Inferior parietal cortex (tissue), 1 donor: ENCODE data around the gene SLIT3.

ENCODE experiments used
- DNase-seq: peaks from one replicate; pipeline ENCODE4 v3.0.0-alpha.2; 2016; ENCODE audit errors: extremely low spot score

The SLIT3 gene

DNA sequence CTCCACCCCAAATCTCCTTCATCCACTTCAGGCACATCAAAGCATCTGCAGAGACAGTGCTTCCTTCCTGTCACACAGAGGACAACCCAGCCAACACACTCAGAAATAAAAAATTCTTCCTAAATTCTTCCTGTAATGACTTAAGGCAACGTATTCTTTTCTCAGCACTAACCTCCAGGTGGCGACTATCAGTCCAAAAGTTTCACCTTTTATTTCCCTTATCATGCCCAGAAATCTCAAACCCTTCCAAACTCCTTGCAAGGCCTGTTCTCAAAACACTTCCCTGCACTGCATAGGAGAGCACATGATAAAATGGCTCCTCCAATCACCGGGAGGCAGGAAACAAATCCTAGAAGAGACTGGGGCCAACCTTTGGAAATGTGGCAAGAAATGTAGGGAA is 35.1 kb downstream of the SLIT3 start:
- no peak for DNase-seq

DNA sequence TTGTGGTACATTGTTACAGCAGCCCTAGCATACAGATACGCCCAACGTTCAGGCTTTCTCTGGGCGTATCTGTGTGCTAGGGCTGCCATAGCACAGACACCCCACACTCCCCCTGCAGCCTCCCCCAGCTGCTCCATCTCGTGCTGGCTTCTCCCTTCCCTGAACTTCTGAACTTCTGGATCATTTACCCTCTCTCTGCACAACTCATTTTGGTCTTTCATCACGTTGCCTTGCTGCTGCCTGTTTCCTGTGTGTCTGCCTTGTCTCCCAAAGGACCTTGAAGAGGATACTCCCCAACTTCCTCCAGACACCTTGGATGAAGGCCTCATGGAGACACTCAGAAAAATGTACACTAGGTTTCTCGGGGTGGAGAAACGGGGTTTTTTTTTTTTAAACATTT is 37.3 kb downstream of the SLIT3 start:
- no peak for DNase-seq

DNA sequence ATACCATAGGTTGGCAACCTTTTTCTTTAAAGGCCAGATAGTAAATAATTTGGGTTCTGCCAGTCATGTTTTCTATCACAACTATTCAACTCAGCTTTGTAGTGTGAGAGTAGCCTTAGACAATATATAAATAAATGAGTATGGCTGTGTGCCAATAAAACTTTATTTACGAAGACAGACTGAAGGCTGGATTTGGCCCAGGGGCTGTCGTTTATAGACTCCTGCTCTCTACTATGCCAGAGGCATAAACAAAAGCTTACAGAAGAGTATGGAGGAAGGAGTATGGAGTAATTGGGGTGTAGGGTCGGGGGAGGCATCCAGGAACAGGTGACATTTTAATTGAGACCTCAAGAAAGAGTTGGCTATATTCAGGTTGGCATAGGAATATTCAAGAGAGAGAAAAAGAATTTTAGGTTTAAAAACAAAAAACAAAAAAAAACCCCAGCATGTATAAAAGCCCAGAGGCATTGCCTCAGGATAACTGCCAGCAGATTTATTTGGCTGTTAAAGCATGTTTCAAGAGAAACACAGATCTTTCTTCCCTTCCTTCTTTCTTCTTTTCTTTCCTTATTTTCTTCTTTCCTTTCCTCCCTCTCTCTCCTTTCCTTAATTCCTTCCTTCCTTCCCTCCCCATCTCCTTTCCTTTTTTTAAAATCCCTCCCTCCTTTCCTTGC is 39.9 kb downstream of the SLIT3 start:
- DNase-seq = no peak

DNA sequence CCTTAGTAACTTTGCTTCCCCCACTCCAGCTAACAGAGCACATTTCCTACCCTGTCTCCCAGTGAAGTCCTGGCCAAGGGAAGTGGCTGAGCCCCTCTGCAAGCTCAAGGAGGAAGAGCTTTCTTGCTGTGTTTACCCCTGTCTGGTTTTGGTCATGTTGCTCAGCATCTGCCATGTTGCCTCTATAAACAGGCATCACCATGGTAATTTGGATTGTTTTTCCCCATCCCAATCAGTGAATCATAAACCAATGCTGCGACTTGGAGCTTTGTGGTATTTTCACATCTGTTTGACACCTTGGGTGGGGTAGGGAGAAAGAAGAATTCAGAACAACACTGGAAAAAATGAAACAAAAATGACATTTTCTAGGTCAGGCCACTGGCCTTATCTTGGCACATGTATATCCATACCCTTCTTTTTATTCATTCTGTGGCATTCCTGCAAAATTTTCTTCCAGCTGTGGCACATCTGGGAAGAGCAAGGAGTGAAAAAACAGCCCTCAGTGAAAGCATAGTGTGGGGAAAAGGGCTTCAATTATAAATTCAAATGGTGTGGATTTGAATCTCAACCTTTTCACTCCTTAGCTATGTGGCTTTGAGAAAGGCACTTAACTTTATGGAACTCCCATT is 42.5 kb downstream of the SLIT3 start:
- no peak for DNase-seq

DNA sequence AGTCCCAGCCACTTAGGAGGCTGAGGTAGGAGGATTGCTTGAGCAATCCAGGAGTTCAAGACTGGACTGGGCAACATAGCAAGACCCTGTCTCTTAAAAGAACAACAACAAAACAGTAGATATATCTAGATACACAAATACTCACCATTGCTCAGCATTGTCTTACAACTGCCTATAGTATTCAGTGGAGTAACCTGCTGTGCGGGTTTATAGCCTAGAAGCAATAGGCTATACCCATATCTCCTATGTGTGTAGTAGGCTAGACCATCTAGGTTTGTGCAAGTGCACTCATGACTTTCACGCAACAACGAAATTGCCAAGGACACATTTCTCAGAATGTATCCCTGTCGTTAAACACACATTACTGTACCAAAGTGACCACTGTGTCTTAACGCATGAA is 44.7 kb downstream of the SLIT3 start:
- no peak for DNase-seq

DNA sequence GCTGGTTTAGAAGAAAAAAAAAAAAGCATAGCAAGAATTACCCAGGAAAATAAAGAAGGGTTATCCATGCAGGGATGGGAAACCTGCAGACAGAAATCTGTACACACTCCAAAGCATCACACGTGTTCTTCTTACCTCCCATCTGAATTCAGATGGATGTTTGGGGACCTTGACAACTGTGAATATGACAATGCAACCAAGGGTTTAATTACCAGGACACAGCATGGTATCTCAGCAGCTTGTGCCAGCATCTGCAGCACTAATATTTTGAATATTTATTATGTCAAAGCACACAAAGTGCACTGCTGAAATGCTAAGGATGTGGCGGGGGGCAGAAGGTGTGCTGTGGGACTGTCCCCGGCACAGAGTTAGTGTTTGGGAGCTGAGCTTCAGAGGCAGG is 47.9 kb downstream of the SLIT3 start:
- no peak for DNase-seq

DNA sequence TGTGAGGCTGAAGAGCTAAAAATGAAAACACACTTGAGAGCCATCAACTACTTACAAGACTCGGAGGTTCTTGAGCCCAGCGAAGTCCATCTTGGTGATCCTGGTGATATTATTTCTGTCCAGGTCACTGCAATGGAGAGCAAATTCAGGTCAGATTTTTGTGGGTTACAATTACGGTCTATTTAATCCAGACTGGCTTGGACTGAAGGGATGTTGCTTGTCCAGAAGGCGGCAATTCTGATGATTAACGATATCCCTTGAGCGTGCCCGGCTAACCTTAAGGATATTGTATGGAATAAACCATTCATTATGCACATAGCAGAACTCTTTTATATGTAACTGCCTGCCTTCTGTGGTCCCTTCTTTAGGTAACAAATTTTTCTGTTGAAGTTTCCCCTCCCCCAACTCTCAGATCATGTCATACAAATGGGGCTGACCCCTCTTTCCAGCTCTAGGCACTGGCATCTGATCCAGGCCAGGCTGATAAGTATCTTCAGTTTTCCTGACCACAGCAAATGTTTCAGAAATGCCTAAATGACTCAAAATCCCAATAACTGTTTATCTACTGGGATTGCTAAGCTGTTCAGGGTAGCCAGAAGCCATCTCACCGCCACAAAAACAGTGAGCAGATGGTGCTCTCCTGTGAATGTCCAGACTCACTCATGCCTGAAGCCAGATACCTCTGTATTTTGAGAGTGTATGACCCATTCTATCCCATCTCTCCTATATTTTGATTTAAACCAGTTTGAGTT is 49.4 kb downstream of the SLIT3 start:
- no peak for DNase-seq

DNA sequence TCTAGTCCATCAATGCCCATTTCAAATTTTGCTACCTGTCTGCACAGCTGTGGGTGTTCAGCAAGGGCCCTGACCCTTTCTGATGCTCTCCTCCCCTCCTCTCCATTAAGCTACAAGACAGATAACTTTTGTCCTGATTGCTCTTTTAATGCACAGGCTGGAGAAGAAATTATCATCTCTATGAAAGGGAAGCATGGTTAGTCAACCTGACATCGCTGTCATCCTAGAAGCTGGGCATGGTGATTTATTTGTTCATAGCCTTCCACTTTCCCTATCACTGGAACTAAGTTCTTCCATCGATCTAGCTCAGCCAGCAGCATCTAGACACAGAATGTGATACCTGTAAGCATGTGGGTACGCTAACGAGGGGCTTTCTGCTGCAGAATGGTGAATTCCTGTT is 50.1 kb downstream of the SLIT3 start:
- no peak for DNase-seq

DNA sequence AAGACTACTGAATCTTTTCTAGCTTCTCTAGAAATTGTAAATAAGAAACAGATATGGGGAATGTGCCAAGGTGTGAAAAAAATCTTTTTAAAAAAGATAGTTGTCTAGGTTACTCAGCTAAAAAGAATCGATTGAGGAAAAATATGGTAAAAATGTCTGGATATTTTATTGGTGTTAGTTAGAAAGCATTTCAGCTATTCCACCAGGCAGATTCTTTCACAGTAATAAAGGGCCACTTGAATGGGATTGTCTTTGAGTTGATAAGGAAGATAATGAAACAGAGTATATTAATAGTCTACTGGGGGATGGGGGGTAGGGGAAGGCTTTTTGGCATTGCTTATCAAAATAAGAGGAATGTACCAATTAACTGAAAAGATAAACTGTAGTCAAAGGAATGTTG is 51.9 kb downstream of the SLIT3 start:
- DNase-seq = no peak

DNA sequence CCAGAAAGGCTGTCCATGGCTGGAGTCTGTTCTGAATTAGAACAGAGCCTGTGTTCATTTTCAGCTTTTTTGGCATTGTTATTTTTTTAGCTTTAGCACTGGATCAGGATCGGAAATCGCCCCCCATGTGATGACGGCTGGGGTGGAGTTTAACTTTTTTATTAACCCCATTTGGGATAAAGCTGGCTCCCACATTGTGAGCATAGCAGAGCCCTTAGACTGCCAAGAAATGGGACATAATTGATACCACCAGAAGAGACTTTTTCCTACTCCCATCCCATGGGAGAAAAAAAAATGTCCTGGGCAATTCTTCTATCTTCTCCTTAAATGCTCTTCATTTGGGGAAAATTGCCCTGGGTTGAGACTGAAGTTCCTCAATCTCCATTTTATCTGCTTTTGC is 52.4 kb downstream of the SLIT3 start:
- DNase-seq = no peak

DNA sequence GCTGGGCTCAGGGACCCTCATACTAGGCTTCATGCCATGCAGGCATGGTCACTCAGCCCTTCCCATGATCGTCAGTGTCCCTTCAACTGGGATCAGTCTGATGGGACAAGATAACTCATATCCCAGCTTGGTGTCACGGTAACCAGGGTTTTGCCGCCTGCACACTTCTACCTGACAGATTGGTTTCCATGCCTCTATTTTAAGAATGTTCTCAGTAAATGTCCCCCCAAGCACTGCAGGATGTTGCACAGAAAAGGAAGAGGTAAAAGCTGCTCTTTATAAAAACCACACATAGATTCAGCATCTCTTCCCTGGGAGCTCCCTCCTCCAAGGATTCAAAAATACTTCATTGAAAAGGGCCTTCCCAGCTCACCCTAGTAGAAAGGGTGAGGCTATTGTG is 56.1 kb downstream of the SLIT3 start:
- no peak for DNase-seq

DNA sequence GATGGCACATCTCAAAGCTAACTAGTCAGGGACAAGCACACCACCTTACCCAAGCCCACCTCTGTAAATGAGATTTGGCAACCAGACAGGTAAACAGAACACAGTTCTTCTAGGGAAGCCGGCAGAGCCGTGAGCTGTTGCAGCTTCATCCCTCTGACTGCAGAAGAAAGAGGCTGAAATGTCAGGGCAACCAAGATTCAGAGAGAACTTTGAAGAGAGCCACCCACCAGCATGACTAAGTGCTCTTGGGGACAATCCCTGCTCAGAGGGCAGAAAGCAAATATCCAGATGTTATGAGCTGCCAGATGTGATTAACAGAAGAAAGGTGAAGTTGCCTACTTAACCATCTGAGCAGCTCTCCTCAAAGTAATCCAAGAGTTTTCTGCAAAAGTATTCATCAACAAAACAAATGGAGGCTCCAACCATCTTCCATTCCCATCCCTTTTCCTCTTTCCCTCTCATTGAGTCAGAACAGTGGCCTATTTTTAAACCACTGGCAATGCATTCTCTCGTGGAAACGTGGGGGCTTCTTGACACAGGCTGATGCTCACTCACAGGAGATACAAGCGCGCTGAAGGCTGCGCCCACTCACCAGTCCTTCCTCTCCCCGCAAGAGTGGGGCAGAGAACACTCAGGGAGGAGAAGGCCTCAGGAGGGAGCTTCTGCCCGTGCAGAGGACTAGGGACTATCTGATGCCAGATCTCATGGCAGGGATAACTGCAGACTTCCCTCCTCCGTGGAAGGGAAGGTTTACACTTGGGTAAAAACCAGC is 57.1 kb downstream of the SLIT3 start:
- DNase-seq = no peak

DNA sequence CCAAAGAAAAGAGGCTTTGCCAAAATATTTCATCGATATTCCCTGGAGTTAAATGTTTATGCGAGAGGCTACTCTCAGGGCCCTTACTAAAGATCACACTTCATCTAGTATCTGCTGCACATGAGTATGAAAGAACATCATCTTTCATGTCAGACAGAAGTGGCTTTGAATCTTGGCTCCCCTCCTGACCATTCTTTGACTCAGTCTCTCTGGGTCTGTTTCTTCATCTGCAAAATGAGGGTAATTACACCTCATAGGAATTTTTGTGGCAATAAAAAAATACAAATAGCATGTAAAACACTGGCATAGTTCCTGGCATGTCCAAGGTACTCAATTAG is 58.1 kb downstream of the SLIT3 start:
- DNase-seq = no peak

DNA sequence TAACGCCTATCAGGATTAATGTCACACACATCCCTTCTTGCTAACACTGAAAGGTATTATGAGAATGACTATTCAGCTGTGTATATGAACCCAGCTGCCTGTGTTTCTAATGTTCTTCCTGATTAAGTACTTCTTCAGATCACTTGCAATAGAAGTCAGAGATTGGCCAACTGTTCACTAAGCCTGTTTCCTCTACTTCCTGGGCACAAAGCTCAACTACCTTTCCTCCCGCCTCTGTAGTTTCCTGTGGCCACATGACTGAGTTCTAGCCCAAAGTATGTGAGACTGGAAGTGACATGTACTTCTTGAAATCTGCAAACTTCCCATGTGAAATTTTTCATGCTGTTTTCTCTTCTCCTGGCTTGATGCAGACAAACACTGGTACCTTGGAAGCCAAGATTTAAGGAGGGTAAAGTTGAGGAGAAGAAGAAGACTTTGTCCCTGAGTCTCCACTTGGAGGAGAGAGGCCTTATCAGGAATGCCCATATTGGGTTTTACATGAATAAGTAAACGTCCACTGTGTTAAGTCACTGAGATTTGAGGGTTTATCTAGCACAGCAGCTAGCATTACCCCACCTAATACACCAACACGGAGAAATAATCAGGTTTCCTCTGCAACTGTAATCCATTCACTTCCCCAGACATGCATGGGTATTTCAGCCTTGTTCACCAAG is 58.6 kb downstream of the SLIT3 start:
- DNase-seq = no peak

DNA sequence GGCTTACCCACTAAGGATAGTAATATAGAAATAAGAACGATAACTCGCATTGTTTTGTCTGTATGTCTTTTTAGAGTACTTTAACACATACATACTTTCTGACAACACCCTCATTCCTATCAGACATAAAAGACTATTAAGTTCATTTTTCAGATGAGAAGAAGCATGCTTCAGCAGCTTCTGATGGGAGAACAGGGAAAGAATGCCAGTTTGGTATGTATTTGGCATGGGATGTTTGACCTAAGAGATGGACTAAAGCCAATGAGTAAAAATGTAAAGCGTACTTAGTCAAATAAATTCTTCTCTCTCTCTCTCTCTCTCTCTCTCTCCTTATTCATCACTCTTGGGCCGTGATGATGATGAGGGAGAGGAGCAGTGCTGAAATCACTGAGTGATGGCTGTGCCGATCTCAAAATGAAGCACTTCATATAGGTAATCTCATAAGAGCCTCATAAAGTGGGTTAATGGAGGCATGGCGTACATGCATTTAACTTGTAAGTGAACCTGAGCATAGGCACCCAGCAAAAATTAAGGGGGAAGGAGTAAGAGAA is 71.5 kb downstream of the SLIT3 start:
- DNase-seq = no peak

DNA sequence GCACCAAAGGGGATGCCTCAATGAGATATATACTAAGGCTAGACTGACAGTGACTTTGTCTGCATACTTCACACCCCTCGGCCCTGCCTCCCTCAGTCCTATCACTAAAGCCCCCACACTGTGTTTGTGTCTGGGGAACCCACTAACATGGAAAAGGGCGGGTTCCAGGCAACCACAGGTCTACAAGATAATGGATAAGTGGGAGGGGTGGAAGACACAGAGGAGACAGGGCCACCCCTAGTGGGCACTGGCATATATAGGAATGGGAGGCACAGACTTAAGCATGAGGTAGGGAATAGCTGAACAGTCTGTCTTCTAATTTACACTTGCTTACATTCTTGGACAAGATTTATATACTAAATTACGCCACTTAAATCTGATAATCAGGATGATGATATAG is 74.0 kb downstream of the SLIT3 start:
- DNase-seq = no peak

DNA sequence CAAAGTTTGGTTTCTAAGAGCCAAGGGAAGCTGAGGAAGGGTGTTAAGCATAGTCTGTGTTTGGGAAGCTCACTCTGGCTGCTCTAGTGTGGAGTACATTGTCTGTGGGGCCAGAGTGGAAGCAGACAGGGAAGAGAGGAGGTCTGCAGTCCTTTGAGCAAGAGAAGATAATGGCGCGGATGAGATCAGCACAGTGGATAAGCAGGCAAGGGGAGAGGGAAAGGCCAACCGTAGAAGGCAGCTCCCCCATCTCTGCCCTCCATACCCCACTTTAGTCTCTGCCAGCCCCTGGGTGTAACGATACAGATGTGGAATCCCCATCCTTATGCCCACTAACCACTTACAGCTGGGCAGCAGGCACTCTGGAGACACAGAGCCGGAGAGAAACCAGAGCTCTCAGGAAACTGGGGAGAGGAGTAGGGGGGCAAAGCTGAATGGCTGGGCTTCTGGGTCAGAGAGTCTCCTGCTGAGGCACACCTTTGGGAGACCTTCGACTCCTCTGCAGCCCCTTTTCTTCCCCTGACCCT is 75.0 kb downstream of the SLIT3 start:
- no peak for DNase-seq

DNA sequence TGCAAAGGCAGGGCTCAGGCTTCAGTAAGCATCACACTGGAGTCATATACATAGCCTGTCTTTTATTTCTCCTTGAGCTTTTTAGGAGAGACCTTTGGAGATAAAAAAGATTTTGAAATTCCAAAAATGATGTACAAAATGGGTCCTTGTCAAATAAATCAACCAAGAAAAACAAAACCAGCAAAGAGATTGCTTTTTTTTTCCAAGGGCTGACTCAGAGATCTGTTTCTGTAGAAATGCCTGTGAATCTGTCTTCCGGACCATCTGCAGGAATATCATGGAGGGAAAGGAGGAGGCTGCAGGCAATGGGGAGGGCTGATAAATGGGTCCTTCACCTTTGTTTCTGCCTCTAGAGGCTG is 77.4 kb downstream of the SLIT3 start:
- no peak for DNase-seq

DNA sequence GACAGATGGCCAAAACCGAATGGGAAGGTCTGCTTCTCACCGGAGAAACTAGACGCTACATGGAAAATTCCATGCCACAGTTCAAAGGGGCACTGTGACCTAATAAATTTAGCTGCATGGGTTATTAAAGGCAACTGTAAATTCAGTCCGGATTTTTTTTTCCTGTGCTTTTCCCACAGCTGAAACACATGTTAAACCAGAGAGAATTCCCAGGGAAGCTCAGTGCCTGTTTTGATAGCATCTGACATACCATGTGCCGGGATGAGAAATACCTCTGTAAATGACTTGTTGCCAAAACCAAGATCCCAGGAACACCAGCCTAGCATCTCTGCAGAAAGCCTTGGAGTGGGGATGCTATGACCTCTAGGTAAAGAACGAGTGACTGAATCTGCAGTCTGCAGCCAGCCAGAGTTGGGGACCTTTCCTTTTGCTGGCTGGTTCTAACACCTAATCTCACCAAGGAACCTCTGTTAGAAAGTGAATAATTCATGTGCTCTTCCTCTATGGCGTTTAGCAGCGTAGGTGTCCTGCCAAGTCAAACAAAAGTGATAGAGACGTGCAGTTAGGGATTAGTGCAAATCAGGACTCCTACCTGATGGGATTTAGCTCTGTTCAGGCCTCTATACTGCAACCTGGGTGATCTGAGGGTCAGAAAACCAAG is 77.9 kb downstream of the SLIT3 start:
- no peak for DNase-seq

DNA sequence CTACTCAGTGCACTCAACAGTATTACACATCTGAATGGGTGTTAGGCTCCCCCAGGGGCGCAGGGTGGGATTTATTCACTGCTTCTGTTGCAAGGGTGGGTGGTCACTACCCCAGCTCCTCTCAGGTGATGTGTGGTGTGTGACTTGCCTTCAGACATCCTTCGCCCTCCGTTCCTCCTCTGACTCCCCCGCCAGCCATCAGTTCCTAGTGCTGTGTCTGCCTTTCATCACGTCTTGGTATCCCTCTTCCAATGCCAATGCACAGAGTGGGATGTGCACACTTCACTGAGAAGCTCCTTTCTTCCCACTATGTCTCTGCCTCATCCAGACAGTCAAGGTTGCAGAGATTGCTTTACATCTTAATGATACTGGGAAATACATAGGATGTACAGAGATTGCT is 79.4 kb downstream of the SLIT3 start:
- no peak for DNase-seq

DNA sequence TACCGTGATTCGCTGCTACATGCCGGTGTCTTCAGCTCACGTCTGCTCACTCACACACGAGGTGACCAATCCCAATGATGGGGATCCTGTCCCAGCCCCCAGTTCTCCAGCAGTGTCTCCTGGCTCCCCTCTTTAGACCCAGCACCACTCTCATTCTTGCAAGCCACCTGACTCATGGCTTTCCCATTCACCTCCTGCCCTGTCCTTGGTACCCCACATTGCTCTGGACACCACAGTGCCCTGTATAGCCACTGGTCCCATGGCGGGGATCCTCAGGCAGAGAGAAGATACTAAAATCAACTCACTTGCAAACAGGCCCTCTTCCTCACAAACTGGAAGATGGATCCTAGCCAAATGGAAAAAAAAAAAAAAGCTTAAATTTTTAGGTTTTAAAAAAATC is 81.0 kb downstream of the SLIT3 start:
- DNase-seq = no peak
